ENCODE results near the gene IRS4.
A peak's percentile ranks its signal among the peaks of the same experiment; 100 is the strongest.

IRS4 gene

GRCh38 chrX:108736509-108737479 lies at the start of gene IRS4:
Gene IRS4 (minus strand): TSS chrX:108736563.
- ATAC-seq (replicated peaks), result no peak
- no peak for DNase-seq
- no peaks in the 10 kb centered on the region for H3K4me1 Mint-ChIP-seq
- peak within 1 kb of the TSS; percentile 33 to 56 for H3K4me3 Mint-ChIP-seq
- peaks cover 0 to 5% of the 10 kb centered on the region in 2 donors for H3K36me3 Mint-ChIP-seq
- H3K9me3 Mint-ChIP-seq, result no peaks in the 10 kb centered on the region
- peaks cover 35 to 48% of the 10 kb centered on the region in 2 donors for H3K27me3 Mint-ChIP-seq
- peak within 1 kb of the TSS; percentile 42 for H3K27ac Mint-ChIP-seq

- DNase-seq (no peak), ATAC-seq (replicated peaks) (no peak)
- Mint-ChIP-seq H3K27ac (no peak overlapping the region), H3K36me3 (no peaks in the 10 kb centered on the region), H3K27me3 (no peaks in the 10 kb centered on the region), H3K4me1 (no peaks in the 10 kb centered on the region), H3K9me3 (peaks cover 0 to 1% of the 10 kb centered on the region in 2 donors), H3K4me3 (no peak overlapping the region)
Observed at GRCh38 chrX:108772549-108772948, 36.2 kb upstream of the IRS4 start.

GRCh38 chrX:108763559-108763958 lies 27.2 kb upstream of the IRS4 start:
- Mint-ChIP-seq H3K4me3 (no peak overlapping the region), H3K27ac (no peak overlapping the region), H3K4me1 (no peaks in the 10 kb centered on the region), H3K27me3 (no peaks in the 10 kb centered on the region), H3K9me3 (no peaks in the 10 kb centered on the region), H3K36me3 (no peaks in the 10 kb centered on the region)
- ATAC-seq (replicated peaks) (no peak), DNase-seq (no peak)

GRCh38 chrX:108740299-108740774 lies 4.0 kb upstream of the IRS4 start:
- no peaks in the 10 kb centered on the region for H3K4me1 Mint-ChIP-seq
- peaks cover 0 to 2% of the 10 kb centered on the region in 2 donors for H3K9me3 Mint-ChIP-seq
- no peak for DNase-seq
- no peak overlapping the region for H3K4me3 Mint-ChIP-seq
- ATAC-seq (replicated peaks), result no peak
- peaks cover 12 to 23% of the 10 kb centered on the region in 2 donors for H3K27me3 Mint-ChIP-seq
- peaks cover 0 to 5% of the 10 kb centered on the region in 2 donors for H3K36me3 Mint-ChIP-seq
- H3K27ac Mint-ChIP-seq, result no peak overlapping the region

DNA sequence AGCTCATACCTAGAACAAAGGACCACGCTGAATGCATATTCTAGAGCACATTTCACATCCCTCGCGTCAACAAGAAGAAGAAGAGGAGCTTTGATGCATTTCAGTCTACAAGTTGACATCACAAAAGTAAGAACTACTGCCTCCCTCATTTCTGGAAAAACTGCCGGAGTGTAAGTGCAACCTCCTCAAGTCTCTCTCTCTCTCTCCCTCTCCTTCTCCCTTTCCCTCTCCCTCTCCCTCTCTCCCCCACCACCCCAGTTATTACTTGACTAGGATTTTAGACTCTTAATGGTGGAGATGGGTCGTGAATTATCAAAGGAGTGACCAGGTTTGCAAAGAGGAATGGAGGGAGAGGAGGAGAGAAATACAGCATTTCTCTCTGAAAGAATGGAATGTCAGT lies 1.4 kb upstream of the IRS4 start:
- H3K27me3 Mint-ChIP-seq, result peaks cover 30 to 48% of the 10 kb centered on the region in 2 donors
- H3K27ac Mint-ChIP-seq, result no peak overlapping the region
- no peaks in the 10 kb centered on the region for H3K4me1 Mint-ChIP-seq
- peaks cover 0 to 2% of the 10 kb centered on the region in 2 donors for H3K9me3 Mint-ChIP-seq
- DNase-seq (no peak), ATAC-seq (replicated peaks) (no peak)
- peaks cover 0 to 5% of the 10 kb centered on the region in 2 donors for H3K36me3 Mint-ChIP-seq
- H3K4me3 Mint-ChIP-seq, result no peak overlapping the region

DNA sequence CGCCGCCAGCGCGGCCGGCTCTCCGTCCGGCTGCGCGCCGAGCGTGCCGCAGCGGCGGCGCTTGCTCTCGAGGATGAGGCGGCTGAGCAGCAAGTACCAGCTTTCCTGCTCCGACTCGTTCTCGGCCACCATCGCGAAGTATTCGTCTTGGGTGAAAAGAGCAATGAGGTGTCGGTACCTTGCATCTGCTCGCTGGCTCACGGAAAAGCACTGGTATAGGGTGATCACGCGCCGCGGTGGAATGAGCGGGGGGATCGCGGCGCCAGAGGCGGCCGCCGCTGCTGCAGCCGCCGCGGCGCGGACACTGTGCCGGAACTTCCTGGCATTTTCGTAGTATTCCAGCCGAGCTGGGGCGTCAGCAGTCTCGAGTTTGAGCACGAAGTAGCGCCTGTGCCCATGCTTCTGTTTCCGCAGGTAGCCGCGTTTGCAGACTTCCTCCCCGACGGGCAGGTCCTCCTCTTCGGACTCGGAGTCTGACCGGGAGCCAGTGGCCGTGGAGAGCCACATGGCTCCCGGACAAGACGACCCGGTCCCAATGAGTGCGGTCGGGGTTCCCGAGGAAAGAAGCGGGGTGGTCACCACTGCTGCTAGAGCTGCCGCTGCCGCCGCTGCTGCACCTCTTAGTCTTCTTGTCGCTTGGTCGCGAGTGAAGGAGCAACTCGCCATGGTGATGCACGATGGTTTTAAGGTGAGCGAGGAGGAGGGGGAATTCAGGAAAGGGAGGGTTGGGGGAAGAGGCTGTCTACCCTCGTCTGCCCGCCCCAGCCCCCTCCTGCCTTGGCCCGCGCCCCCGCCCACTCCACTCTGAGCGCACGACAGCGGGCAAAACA lies 469 bp downstream of the IRS4 start:
- H3K9me3 Mint-ChIP-seq, result no peaks in the 10 kb centered on the region
- DNase-seq (no peak), ATAC-seq (replicated peaks) (no peak)
- H3K36me3 Mint-ChIP-seq, result peaks cover 0 to 5% of the 10 kb centered on the region in 2 donors
- peak overlapping the region; percentile 33 to 56 for H3K4me3 Mint-ChIP-seq
- peaks cover 41 to 48% of the 10 kb centered on the region in 2 donors for H3K27me3 Mint-ChIP-seq
- H3K27ac Mint-ChIP-seq, result no peak overlapping the region
- no peaks in the 10 kb centered on the region for H3K4me1 Mint-ChIP-seq

- Mint-ChIP-seq H3K9me3 (no peaks in the 10 kb centered on the region), H3K4me3 (no peak overlapping the region), H3K27ac (peak overlapping the region; percentile 42), H3K36me3 (peaks cover 0 to 5% of the 10 kb centered on the region in 2 donors), H3K27me3 (peaks cover 42 to 48% of the 10 kb centered on the region in 2 donors), H3K4me1 (no peaks in the 10 kb centered on the region)
- no peak for DNase-seq
- no peak for ATAC-seq (replicated peaks)
Observed at GRCh38 chrX:108735091-108735678, 1.2 kb downstream of the IRS4 start.

DNA sequence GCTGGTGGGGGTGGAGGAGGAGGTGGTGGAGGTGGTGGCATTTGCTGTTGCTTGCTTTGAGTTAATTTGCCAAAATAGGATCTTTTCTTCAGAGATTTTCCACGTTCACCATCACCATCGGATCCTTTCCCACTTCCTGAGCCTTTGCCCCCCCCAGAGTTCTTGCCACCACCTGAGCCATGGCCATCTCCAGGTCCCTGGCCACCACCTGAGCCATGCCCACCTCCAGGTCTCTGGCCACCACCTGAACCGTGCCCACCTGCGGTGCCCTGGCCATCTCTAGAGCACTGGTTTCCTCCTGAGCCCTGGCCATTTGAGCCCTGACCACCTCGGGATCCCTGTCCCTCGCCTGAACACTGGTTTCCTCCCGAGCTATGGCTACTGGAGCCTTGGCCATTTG lies 1.9 kb downstream of the IRS4 start:
- Mint-ChIP-seq H3K27me3 (peaks cover 42 to 48% of the 10 kb centered on the region in 2 donors), H3K27ac (no peak overlapping the region), H3K4me1 (no peaks in the 10 kb centered on the region), H3K4me3 (no peak overlapping the region), H3K36me3 (peaks cover 0 to 5% of the 10 kb centered on the region in 2 donors), H3K9me3 (no peaks in the 10 kb centered on the region)
- ATAC-seq (replicated peaks) (no peak), DNase-seq (no peak)

DNA sequence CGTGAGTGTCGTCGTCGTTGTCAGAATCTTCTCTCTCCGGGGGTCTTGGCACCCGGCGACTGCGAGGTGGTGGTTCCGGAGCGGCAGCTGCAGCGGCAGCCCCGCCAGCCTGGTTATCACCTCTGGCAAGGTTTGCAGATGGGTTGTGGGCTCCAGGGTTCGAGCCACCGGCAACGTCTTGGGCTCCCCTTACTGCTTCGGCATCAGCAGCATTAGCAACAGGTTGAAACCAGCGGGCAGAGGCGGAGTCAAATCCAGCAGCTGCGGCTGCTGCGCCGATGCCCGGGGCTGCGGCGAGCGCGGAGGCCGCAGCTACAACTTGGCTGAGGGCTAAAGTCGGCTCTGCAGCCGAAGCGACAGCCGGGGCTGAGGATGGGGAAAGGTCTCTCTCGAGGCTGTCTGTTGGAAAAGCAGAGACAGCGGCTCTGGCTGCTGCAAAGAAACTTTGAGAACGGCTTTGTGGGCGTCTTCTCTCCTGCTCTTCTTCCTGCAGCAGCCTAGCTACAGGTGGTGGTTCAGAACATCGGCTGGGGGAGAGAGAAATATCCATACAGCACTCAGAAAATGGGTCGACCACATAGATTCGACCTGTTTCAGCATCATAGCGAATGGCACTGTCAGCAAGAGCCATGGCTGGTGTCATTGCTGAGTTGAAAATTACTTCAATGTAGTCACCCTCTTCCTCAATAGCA lies 3.6 kb downstream of the IRS4 start:
- no peak for ATAC-seq (replicated peaks)
- no peak overlapping the region for H3K4me3 Mint-ChIP-seq
- peaks cover 0 to 5% of the 10 kb centered on the region in 2 donors for H3K36me3 Mint-ChIP-seq

GRCh38 chrX:108731153-108731552 lies 5.2 kb downstream of the IRS4 start:
- peaks cover 29 to 34% of the 10 kb centered on the region in 2 donors for H3K27me3 Mint-ChIP-seq
- no peak overlapping the region for H3K4me3 Mint-ChIP-seq
- no peaks in the 10 kb centered on the region for H3K4me1 Mint-ChIP-seq
- ATAC-seq (replicated peaks) (no peak), DNase-seq (no peak)
- no peaks in the 10 kb centered on the region for H3K9me3 Mint-ChIP-seq
- H3K27ac Mint-ChIP-seq, result no peak overlapping the region
- peaks cover 0 to 2% of the 10 kb centered on the region in 2 donors for H3K36me3 Mint-ChIP-seq

More for the DNA sequence above, 3.6 kb downstream of the IRS4 start:
- Mint-ChIP-seq H3K9me3 (no peaks in the 10 kb centered on the region), H3K27ac (no peak overlapping the region), H3K4me1 (no peaks in the 10 kb centered on the region), H3K27me3 (peaks cover 42 to 44% of the 10 kb centered on the region in 2 donors)
- no peak for DNase-seq

DNA sequence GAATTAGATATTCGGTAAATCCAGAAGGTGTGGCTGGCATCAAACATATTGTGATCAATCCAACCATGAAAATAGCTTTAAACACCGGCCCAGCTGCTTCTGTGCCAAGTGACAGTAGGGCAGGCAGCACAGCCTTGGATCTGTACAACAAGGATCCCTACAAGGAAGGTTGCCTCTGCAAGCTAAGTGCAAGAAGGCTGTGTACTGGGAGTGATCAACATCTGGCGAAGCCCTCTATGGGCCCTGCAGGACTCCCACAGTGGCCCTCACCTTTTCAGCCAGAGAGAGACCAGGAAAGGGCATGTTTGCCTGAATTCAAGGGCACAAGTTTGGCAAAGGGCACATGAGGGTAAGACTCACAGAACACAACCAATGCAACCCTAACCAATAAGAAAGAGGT lies 9.6 kb downstream of the IRS4 start:
- H3K27me3 Mint-ChIP-seq, result peaks cover 0 to 10% of the 10 kb centered on the region in 2 donors
- H3K27ac Mint-ChIP-seq, result no peak overlapping the region
- no peak overlapping the region for H3K4me3 Mint-ChIP-seq
- ATAC-seq (replicated peaks) (no peak), DNase-seq (no peak)
- no peaks in the 10 kb centered on the region for H3K4me1 Mint-ChIP-seq
- H3K9me3 Mint-ChIP-seq, result no peaks in the 10 kb centered on the region
- no peaks in the 10 kb centered on the region for H3K36me3 Mint-ChIP-seq

GRCh38 chrX:108722561-108722960 lies 13.8 kb downstream of the IRS4 start:
- Mint-ChIP-seq H3K36me3 (no peaks in the 10 kb centered on the region), H3K27me3 (peaks cover 0 to 3% of the 10 kb centered on the region in 2 donors), H3K9me3 (no peaks in the 10 kb centered on the region), H3K4me1 (no peaks in the 10 kb centered on the region), H3K27ac (no peak overlapping the region), H3K4me3 (no peak overlapping the region)
- no peak for ATAC-seq (replicated peaks)
- no peak for DNase-seq

DNA sequence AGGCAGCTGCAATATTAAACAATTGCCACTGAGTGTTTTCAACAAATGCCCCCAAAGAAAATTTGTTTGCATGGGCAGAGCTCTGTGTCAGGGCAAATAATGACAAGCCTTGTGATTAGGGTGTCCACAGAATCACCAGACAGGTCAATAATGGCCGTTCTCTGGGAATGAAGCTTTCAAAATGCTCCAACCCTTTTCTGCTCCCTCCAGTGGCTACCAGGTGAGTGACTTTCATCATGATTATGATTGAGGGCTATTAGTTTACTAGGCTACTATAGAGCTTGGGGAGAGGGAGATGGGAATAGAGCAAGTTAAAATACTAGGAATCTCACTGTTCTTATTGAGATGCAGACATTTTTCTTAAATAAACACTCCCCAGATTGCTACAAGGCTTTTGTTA lies 23.5 kb downstream of the IRS4 start:
- Mint-ChIP-seq H3K27me3 (peaks cover 0 to 4% of the 10 kb centered on the region in 2 donors), H3K4me3 (no peak overlapping the region), H3K9me3 (peaks cover 7 to 14% of the 10 kb centered on the region in 2 donors), H3K36me3 (no peaks in the 10 kb centered on the region), H3K4me1 (no peaks in the 10 kb centered on the region), H3K27ac (no peak overlapping the region)
- ATAC-seq (replicated peaks) (no peak), DNase-seq (no peak)

Data from stimulated activated naive B cell treated with anti-CD40 and anti-IgM and Interleukin-4, amounts not matched to agents 10 μg/mL and 1 μg/mL and 100 μg/mL, for 72 hours (primary cell).